DOHH2 (cell line): ENCODE measurements around the gene KMT2B.

ENCODE experiments used
- EZH2phosphoT487 ChIP-seq: fragments of 200-600 bp; sonication (generic); IDR thresholded peaks from 2 replicates; pipeline ENCODE4 v1.6.1; 2017; ENCODE audit warnings: borderline replicate concordance, mild to moderate bottlenecking, antibody characterized with exemption, low read length, moderate library complexity, mixed read lengths
- TF ChIP-seq, protein P1 (sequence below): fragments of 200-600 bp; sonication (generic); IDR thresholded peaks from one replicate; pipeline ENCODE4 v1.5.1; 2014; ENCODE audit warnings: antibody characterized with exemption, mild to moderate bottlenecking, low read depth, low read length; ENCODE audit not compliant: poor library complexity, severe bottlenecking

DNA sequence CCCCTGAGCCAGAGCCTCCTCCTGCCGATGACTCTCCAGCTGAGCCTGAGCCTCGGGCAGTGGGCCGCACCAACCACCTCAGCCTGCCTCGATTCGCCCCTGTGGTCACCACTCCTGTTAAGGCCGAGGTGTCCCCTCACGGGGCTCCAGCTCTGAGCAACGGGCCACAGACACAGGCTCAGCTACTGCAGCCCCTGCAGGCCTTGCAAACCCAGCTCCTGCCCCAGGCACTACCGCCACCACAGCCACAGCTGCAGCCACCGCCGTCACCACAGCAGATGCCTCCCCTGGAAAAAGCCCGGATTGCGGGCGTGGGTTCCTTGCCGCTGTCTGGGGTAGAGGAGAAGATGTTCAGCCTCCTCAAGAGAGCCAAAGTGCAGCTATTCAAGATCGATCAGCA is 3.6 kb downstream of the KMT2B start:
- TF ChIP-seq, protein P1, sequence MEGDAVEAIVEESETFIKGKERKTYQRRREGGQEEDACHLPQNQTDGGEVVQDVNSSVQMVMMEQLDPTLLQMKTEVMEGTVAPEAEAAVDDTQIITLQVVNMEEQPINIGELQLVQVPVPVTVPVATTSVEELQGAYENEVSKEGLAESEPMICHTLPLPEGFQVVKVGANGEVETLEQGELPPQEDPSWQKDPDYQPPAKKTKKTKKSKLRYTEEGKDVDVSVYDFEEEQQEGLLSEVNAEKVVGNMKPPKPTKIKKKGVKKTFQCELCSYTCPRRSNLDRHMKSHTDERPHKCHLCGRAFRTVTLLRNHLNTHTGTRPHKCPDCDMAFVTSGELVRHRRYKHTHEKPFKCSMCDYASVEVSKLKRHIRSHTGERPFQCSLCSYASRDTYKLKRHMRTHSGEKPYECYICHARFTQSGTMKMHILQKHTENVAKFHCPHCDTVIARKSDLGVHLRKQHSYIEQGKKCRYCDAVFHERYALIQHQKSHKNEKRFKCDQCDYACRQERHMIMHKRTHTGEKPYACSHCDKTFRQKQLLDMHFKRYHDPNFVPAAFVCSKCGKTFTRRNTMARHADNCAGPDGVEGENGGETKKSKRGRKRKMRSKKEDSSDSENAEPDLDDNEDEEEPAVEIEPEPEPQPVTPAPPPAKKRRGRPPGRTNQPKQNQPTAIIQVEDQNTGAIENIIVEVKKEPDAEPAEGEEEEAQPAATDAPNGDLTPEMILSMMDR, result no peak
- no peak for TF ChIP-seq EZH2phosphoT487
